ENCODE measurements around the gene IGFL3. TPM values are rescaled to one million over a fixed set of nuclear protein-coding genes. Genes with fewer than 3 reads are reported as not detected.

Gene IGFL3
- total and polyA plus RNA-seq, 2 experiments from 2014 or later: 2.6 to 5.5 TPM

DNA sequence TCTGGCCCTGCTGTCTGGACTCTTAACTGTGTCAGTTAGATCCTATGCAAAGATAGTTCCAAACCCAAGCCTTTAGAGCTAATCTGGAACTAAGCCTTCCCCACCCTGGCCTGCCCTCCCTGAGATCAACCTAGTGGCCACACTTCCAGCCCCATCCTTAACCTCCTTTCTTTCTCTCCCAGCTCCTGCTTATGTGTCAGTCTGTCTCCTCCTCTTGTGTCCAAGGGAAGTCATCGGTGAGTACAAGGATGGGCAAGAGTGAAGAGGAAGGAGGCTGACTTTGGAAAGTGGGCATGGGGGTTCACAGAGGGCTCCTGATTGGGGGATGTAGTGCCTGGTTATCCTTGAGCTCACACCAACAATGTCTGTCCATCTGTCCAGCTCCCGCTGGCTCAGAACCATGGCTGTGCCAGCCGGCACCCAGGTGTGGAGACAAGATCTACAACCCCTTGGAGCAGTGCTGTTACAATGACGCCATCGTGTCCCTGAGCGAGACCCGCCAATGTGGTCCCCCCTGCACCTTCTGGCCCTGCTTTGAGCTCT is 35.8 kb upstream of the IGFL3 start:
- H4K20me1 ChIP-seq (ENCODE audit: insufficient read depth, poor library complexity, severe bottlenecking): no peaks in the 10 kb centered on the region
- DNase-seq (ENCODE audit: low spot score): no peak
- no peak overlapping the region for H2AFZ ChIP-seq
- H3K4me2 ChIP-seq: peak overlapping the region; percentile 49
- H3K4me1 ChIP-seq (ENCODE audit: insufficient read depth): peaks cover 14% of the 10 kb centered on the region
- WGBS (ENCODE audit: low lambda C conversion rate, missing lambda C conversion rate): 97% methylated on average over 7 of the region's 7 CpGs
- H3K9me3 ChIP-seq (ENCODE audit: low read depth): no peaks in the 10 kb centered on the region
- H3K9me2 ChIP-seq (replicated peaks; ENCODE audit: insufficient read depth): no peaks in the 10 kb centered on the region
- peak overlapping the region; percentile 61 for H3K27ac ChIP-seq
- TF ChIP-seq EZH2phosphoT487 (IDR thresholded peaks at IDR 0.05; ENCODE audit: low read depth, severe bottlenecking, unreplicated experiment) (no peak), EZH2 (IDR thresholded peaks at IDR 0.05; ENCODE audit: borderline replicate concordance) (no peak)
- TF ChIP-seq, protein P1, sequence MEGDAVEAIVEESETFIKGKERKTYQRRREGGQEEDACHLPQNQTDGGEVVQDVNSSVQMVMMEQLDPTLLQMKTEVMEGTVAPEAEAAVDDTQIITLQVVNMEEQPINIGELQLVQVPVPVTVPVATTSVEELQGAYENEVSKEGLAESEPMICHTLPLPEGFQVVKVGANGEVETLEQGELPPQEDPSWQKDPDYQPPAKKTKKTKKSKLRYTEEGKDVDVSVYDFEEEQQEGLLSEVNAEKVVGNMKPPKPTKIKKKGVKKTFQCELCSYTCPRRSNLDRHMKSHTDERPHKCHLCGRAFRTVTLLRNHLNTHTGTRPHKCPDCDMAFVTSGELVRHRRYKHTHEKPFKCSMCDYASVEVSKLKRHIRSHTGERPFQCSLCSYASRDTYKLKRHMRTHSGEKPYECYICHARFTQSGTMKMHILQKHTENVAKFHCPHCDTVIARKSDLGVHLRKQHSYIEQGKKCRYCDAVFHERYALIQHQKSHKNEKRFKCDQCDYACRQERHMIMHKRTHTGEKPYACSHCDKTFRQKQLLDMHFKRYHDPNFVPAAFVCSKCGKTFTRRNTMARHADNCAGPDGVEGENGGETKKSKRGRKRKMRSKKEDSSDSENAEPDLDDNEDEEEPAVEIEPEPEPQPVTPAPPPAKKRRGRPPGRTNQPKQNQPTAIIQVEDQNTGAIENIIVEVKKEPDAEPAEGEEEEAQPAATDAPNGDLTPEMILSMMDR (IDR thresholded peaks at IDR 0.05; ENCODE audit: poor library complexity): no peak
- no peaks in the 10 kb centered on the region for H3K36me3 ChIP-seq (replicated peaks; ENCODE audit: insufficient read depth, low read depth)
- H3K79me2 ChIP-seq: no peaks in the 10 kb centered on the region
- H3K27me3 ChIP-seq: no peaks in the 10 kb centered on the region
- no peak overlapping the region for H3K4me3 ChIP-seq

DNA sequence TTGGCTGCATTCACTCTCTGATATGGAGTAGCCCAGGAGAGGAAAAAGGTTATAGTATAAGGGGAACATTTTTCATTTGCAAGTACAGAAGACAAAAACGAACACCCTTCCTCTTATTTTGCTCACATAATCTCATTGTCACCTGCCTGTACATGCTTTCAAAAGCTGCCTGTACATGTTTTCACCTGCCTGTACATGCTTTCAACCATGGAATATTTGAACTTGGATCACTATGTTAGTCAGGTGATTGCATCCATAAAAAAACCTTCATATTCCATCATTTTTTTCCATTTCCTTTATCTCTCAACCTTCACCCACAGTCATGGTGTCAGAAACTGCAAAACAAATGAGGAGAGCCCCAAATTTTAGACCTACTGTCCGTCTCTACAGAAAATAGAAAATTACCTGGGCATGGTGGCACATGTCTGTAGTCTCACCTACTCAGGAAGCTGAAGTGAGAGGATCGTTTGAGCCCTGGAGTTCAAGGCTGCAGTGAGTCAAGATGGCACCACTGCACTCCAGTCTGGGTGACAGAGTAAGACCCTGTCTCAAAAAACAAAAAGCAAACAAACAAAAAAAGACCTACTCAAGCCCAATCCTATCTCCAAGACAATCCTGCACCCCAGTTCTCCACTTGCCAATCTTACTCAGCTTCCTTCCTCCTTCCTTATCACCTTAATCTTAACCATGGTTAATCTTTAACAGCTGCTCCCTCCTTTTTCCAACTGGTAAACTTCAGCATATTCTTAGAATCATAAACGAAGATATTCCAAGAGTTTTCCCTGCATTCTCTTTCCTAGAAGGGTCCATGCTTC is 35.1 kb upstream of the IGFL3 start:
- 76% methylated on average over 4 of the region's 4 CpGs for WGBS (ENCODE audit: low lambda C conversion rate, missing lambda C conversion rate)
- TF ChIP-seq EZH2 (IDR thresholded peaks at IDR 0.05; ENCODE audit: borderline replicate concordance) (no peak), EZH2phosphoT487 (IDR thresholded peaks at IDR 0.05; ENCODE audit: low read depth, severe bottlenecking, unreplicated experiment) (no peak)
- TF ChIP-seq, protein P1 (IDR thresholded peaks at IDR 0.05; ENCODE audit: poor library complexity): no peak
- Histone ChIP-seq H3K36me3 (replicated peaks; ENCODE audit: insufficient read depth, low read depth) (no peaks in the 10 kb centered on the region), H3K4me1 (ENCODE audit: insufficient read depth) (peaks cover 14% of the 10 kb centered on the region), H2AFZ (no peak overlapping the region), H3K79me2 (no peaks in the 10 kb centered on the region), H3K27me3 (no peaks in the 10 kb centered on the region), H3K27ac (peak overlapping the region; percentile 61), H3K9me2 (replicated peaks; ENCODE audit: insufficient read depth) (no peaks in the 10 kb centered on the region), H3K4me2 (peak overlapping the region; percentile 49), H3K4me3 (no peak overlapping the region), H4K20me1 (ENCODE audit: insufficient read depth, poor library complexity, severe bottlenecking) (no peaks in the 10 kb centered on the region), H3K9me3 (ENCODE audit: low read depth) (no peaks in the 10 kb centered on the region)
- DNase-seq (ENCODE audit: low spot score): no peak

DNA sequence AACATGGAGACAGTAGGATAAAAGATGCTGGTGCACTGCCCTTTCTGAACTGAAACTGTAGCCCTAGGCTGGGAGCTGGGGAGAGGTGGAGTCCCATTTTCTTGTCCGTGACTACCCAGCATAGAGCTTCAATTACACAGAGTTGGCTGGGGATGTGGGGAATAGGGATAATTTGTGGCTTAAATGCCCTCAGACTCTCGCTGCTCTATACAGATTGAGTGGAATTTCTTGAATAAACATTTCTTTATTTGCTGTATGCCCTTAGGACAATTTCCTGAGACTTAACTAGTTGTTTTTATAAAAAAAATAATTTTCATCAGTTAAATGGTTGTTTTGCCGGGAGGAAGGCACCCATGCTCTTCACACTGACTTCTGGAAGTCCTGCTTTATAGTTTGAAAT is 30.7 kb upstream of the IGFL3 start:
- 47% methylated on average over 3 of the region's 3 CpGs for WGBS (ENCODE audit: low lambda C conversion rate, missing lambda C conversion rate)
- DNase-seq (ENCODE audit: low spot score): no peak
- TF ChIP-seq EZH2 (IDR thresholded peaks at IDR 0.05; ENCODE audit: borderline replicate concordance) (no peak), EZH2phosphoT487 (IDR thresholded peaks at IDR 0.05; ENCODE audit: low read depth, severe bottlenecking, unreplicated experiment) (no peak)
- TF ChIP-seq, protein P1 (IDR thresholded peaks at IDR 0.05; ENCODE audit: poor library complexity): no peak
- Histone ChIP-seq H4K20me1 (ENCODE audit: insufficient read depth, poor library complexity, severe bottlenecking) (no peaks in the 10 kb centered on the region), H3K9me2 (replicated peaks; ENCODE audit: insufficient read depth) (no peaks in the 10 kb centered on the region), H3K4me3 (no peak overlapping the region), H3K79me2 (no peaks in the 10 kb centered on the region), H3K27me3 (no peaks in the 10 kb centered on the region), H3K36me3 (replicated peaks; ENCODE audit: insufficient read depth, low read depth) (no peaks in the 10 kb centered on the region), H2AFZ (no peak overlapping the region), H3K4me2 (no peak overlapping the region), H3K4me1 (ENCODE audit: insufficient read depth) (peaks cover 11% of the 10 kb centered on the region), H3K9me3 (ENCODE audit: low read depth) (no peaks in the 10 kb centered on the region), H3K27ac (no peak overlapping the region)

Data from hepatocyte (in vitro differentiated cells).